Panc1 (cell line): Measurements from ENCODE around the gene ATP11C. TPM values are rescaled to one million over a fixed set of nuclear protein-coding genes. Genes with fewer than 3 reads are reported as not detected.
A peak's percentile ranks its signal among the peaks of the same experiment; 100 is the strongest.

Experiments used
- ATAC-seq: fragments of 200-7000 bp; cut with Tn5 transposase; 2 replicates; pipeline ENCODE4 v1.9.1; 2020; ENCODE audit warnings: mild to moderate bottlenecking, moderate library complexity
- BruUV-seq: library from RNA; stranded (reverse); fragments of 400-500 nt; replicated peaks from 2 replicates; lab custom pipeline; 2021; lab: Mats Ljungman, UMichigan
- CTCF ChIA-PET: fragments of 300-600 bp; sonication (Branson Sonifier 250); formaldehyde crosslinking; loops from one replicate; lab custom pipeline; 2022; ENCODE audit warnings: antibody characterized with exemption; lab: Charles Lee
- POLR2A ChIA-PET: fragments of 300-600 bp; sonication (Branson Sonifier 250); formaldehyde crosslinking; loops from one replicate; lab custom pipeline; 2022; ENCODE audit warnings: antibody characterized with exemption; lab: Charles Lee
- DNase-seq: peaks from one replicate; pipeline ENCODE4 v3.0.0-alpha.2; 2010; ENCODE audit warnings: low read depth, low spot score
- H3K27ac ChIP-seq: 2 replicates; pipeline ENCODE4 v1.5.1; 2011; ENCODE audit warnings: mild to moderate bottlenecking, low read length, inconsistent platforms
- H3K27me3 ChIP-seq: fragments of 200-500 bp; sonication (Bioruptor generic); 2 replicates; pipeline ENCODE4 v1.6.0; 2014; ENCODE audit warnings: low read length, inconsistent platforms; ENCODE audit not compliant: control insufficient read depth, insufficient read depth
- H3K36me3 ChIP-seq: fragments of 200-500 bp; sonication (Bioruptor generic); 2 replicates; pipeline ENCODE4 v1.5.1; 2014; ENCODE audit warnings: inconsistent platforms, mild to moderate bottlenecking, low read length, moderate library complexity; ENCODE audit not compliant: control insufficient read depth, insufficient read depth
- H3K4me1 ChIP-seq: 2 replicates; pipeline ENCODE4 v1.5.1; 2011; ENCODE audit warnings: inconsistent platforms, mild to moderate bottlenecking, low read length, moderate library complexity; ENCODE audit not compliant: control insufficient read depth, insufficient read depth
- H3K4me3 ChIP-seq, 2 experiments: 2 replicates each; pipeline ENCODE4 v1.5.1; 2011 to 2012; ENCODE audit warnings: low read depth in 2 of 2, low read length in 2 of 2, mild to moderate bottlenecking in 2 of 2, inconsistent platforms in 1 of 2, moderate library complexity in 1 of 2
- H3K9me3 ChIP-seq: fragments of 200-500 bp; sonication (Bioruptor generic); 2 replicates; pipeline ENCODE4 v1.5.1; 2014; ENCODE audit warnings: low read depth, mild to moderate bottlenecking, inconsistent platforms, low read length, moderate library complexity; ENCODE audit not compliant: control insufficient read depth, insufficient read depth
- CTCF ChIP-seq: fragments of 450-650 bp; IDR thresholded peaks from 2 replicates; pipeline ENCODE4 v1.5.1; 2017; ENCODE audit warnings: mild to moderate bottlenecking
- POLR2AphosphoS5 ChIP-seq: IDR thresholded peaks from 2 replicates; pipeline ENCODE4 v1.6.1; 2012; ENCODE audit warnings: mild to moderate bottlenecking, low read depth, low read length, moderate library complexity
- REST ChIP-seq, 2 experiments: IDR thresholded peaks; 2 replicates each; pipeline ENCODE4 v1.6.1; 2011 to 2012; ENCODE audit warnings: low read depth in 2 of 2, control low read depth in 1 of 2, low read length in 1 of 2, mild to moderate bottlenecking in 1 of 2, moderate library complexity in 1 of 2; ENCODE audit not compliant: insufficient read depth in 1 of 2
- SIN3A ChIP-seq: IDR thresholded peaks from 2 replicates; pipeline ENCODE4 v1.6.1; 2012; ENCODE audit warnings: low read depth, mild to moderate bottlenecking, low read length, moderate library complexity, borderline replicate concordance; ENCODE audit not compliant: insufficient read depth
- TCF7L2 ChIP-seq: IDR thresholded peaks from 2 replicates; pipeline ENCODE4 v1.6.1; 2011; ENCODE audit warnings: mild to moderate bottlenecking, low read depth, low read length, inconsistent platforms
- in situ Hi-C: cut with HindIII; loops from 2 replicates; pipeline ENCODE4 v1.10.0; 2016; ENCODE audit warnings: low sequenced_read_pairs, low pct_unique_long_range_greater_than_20kb
- intact Hi-C: fragments of 100-400 bp; cut with micrococcal nuclease; formaldehyde crosslinking; loops from one replicate; pipeline ENCODE4 v1.10.0; 2022; ENCODE audit not compliant: unreplicated experiment
- total RNA-seq: library from RNA; stranded (reverse); gene quantifications from one replicate; pipeline ENCODE4 v1.2.1, GENCODE V29; 2021; ENCODE audit not compliant: unreplicated experiment

Gene ATP11C
- total RNA-seq, 1 experiment from 2014 or later: 61.3 TPM

GRCh38 chrX:139936259-139936658 lies 3.4 kb upstream of the ATP11C start:
- Histone ChIP-seq H3K4me3 (no peak overlapping the region), H3K27ac (no peak overlapping the region), H3K36me3 (no peaks in the 10 kb centered on the region; the same call in 1 of the 2 replicates), H3K4me1 (no peaks in the 10 kb centered on the region), H3K27me3 (no peaks in the 10 kb centered on the region), H3K9me3 (no peaks in the 10 kb centered on the region)
- TF ChIP-seq REST (IDR thresholded peaks at IDR 0.05; ENCODE audit: insufficient read depth in 1 of 2, low read depth in 2 of 2, low read length in 1 of 2) (no peak), TCF7L2 (no peak), SIN3A (no peak), CTCF (no peak; the same call in 1 of the 2 replicates), POLR2AphosphoS5 (no peak)
- ChIA-PET POLR2A (no interaction called here), CTCF (no interaction called here)
- no TSS peak for BruUV-seq
- intact Hi-C loops: no loop called here
- in situ Hi-C loops: no loop called here
- no peak for ATAC-seq
- DNase-seq: no peak

- DNase-seq: no peak
- TF ChIP-seq SIN3A (no peak), TCF7L2 (no peak), CTCF (no peak), POLR2AphosphoS5 (no peak), REST (IDR thresholded peaks at IDR 0.05; ENCODE audit: insufficient read depth in 1 of 2, low read depth in 2 of 2, low read length in 1 of 2) (no peak)
- intact Hi-C loops: no loop called here
- POLR2A ChIA-PET: no interaction called here
- in situ Hi-C loops: no loop called here
- no TSS peak for BruUV-seq
- peak overlapping the region; percentile 76 to 93 for H3K4me3 ChIP-seq
- H3K27ac ChIP-seq: peak overlapping the region; percentile 74
- H3K36me3 ChIP-seq: no peaks in the 10 kb centered on the region; the same call in 1 of the 2 replicates
- no peaks in the 10 kb centered on the region for H3K9me3 ChIP-seq
- peaks cover 13% of the 10 kb centered on the region for H3K4me1 ChIP-seq
- no peaks in the 10 kb centered on the region for H3K27me3 ChIP-seq
- no peak for ATAC-seq
- CTCF ChIA-PET: interaction anchor here (0.6 kb wide), 1 partner anchor 274 kb away, joined by 6 read pairs; no protein-coding TSS in a partner anchor
Observed at GRCh38 chrX:139933904-139934303, 1.1 kb upstream of the ATP11C start.
